Mesodermal cell (in vitro differentiated cells): Measurements from ENCODE around the gene MUC2.

Experiments
- H3K27ac ChIP-seq: 2 replicates; pipeline ENCODE4 v1.7.0; 2013; ENCODE audit warnings: mild to moderate bottlenecking, low read depth, low read length, moderate library complexity; ENCODE audit not compliant: severe bottlenecking
- H3K36me3 ChIP-seq: 2 replicates; pipeline ENCODE4 v1.7.1; 2013; ENCODE audit warnings: mild to moderate bottlenecking, low read length, moderate library complexity; ENCODE audit not compliant: control insufficient read depth, insufficient read depth
- H3K4me1 ChIP-seq: one replicate; pipeline ENCODE4 v1.7.1; 2013; ENCODE audit warnings: mild to moderate bottlenecking, low read length; ENCODE audit not compliant: insufficient read depth, control insufficient read depth, poor library complexity, severe bottlenecking
- H3K4me3 ChIP-seq: 2 replicates; pipeline ENCODE4 v1.7.0; 2013; ENCODE audit warnings: low read length, control low read depth, mild to moderate bottlenecking; ENCODE audit not compliant: insufficient read depth, poor library complexity, severe bottlenecking; ENCODE audit errors: extremely low read depth
- H3K9me3 ChIP-seq: 2 replicates; pipeline ENCODE4 v1.7.1; 2013; ENCODE audit warnings: mild to moderate bottlenecking, low read length, moderate library complexity; ENCODE audit not compliant: control insufficient read depth
- WGBS, 2 experiments: methylation state at CpG; one replicate each; pipeline ENCODE4 v1.1.5; 2013; ENCODE audit warnings: missing lambda C conversion rate in 2 of 2; ENCODE audit not compliant: insufficient coverage in 2 of 2; 5-methylcytosine and 5-hydroxymethylcytosine counted together

The MUC2 gene

GRCh38 chr11:1075341-1075911 lies 752 bp downstream of the MUC2 start:
- H3K9me3 ChIP-seq, result no peaks in the 10 kb centered on the region
- no peaks in the 10 kb centered on the region for H3K36me3 ChIP-seq
- no peak overlapping the region for H3K27ac ChIP-seq
- 92 to 95% methylated on average over 28 of the region's 28 CpGs for WGBS, 2 experiments
- no peak overlapping the region for H3K4me3 ChIP-seq
- no peaks in the 10 kb centered on the region for H3K4me1 ChIP-seq

GRCh38 chr11:1076061-1076665 lies 1.5 kb downstream of the MUC2 start:
- H3K9me3 ChIP-seq, result no peaks in the 10 kb centered on the region
- no peaks in the 10 kb centered on the region for H3K36me3 ChIP-seq
- H3K4me1 ChIP-seq, result no peaks in the 10 kb centered on the region
- no peak overlapping the region for H3K27ac ChIP-seq
- 87 to 88% methylated on average over 10 to 18 of the region's 18 CpGs for WGBS, 2 experiments
- H3K4me3 ChIP-seq, result no peak overlapping the region

- H3K27ac ChIP-seq, result no peak overlapping the region
- no peaks in the 10 kb centered on the region for H3K4me1 ChIP-seq
- no peak overlapping the region for H3K4me3 ChIP-seq
- 81 to 93% methylated on average over 4 to 5 of the region's 11 CpGs for WGBS, 2 experiments
- no peaks in the 10 kb centered on the region for H3K36me3 ChIP-seq
- H3K9me3 ChIP-seq, result no peaks in the 10 kb centered on the region
Observed at GRCh38 chr11:1077033-1077416, 2.4 kb downstream of the MUC2 start.

- no peak overlapping the region for H3K4me3 ChIP-seq
- H3K36me3 ChIP-seq, result no peaks in the 10 kb centered on the region
- WGBS, 2 experiments, result 86 to 88% methylated on average over 31 to 33 of the region's 33 CpGs
- H3K9me3 ChIP-seq, result no peaks in the 10 kb centered on the region
- H3K4me1 ChIP-seq, result no peaks in the 10 kb centered on the region
- no peak overlapping the region for H3K27ac ChIP-seq
Observed at GRCh38 chr11:1077417-1078119, 2.9 kb downstream of the MUC2 start.

GRCh38 chr11:1078191-1078601 lies 3.5 kb downstream of the MUC2 start:
- WGBS, 2 experiments, result 91 to 93% methylated on average over 36 to 39 of the region's 39 CpGs
- Histone ChIP-seq H3K27ac (no peak overlapping the region), H3K4me3 (no peak overlapping the region), H3K4me1 (no peaks in the 10 kb centered on the region), H3K9me3 (no peaks in the 10 kb centered on the region), H3K36me3 (no peaks in the 10 kb centered on the region)

- Histone ChIP-seq H3K9me3 (no peaks in the 10 kb centered on the region), H3K4me1 (no peaks in the 10 kb centered on the region), H3K4me3 (no peak overlapping the region), H3K36me3 (no peaks in the 10 kb centered on the region), H3K27ac (no peak overlapping the region)
- WGBS, 2 experiments, result 82 to 86% methylated on average over 32 to 33 of the region's 33 CpGs
Observed at GRCh38 chr11:1081601-1082311, 7.1 kb downstream of the MUC2 start.

- Histone ChIP-seq H3K4me1 (no peaks in the 10 kb centered on the region), H3K4me3 (no peak overlapping the region), H3K9me3 (no peaks in the 10 kb centered on the region), H3K36me3 (no peaks in the 10 kb centered on the region), H3K27ac (no peak overlapping the region)
- WGBS, 2 experiments, result 79 to 87% methylated on average over 14 of the region's 14 CpGs
Observed at GRCh38 chr11:1082346-1082727, 7.7 kb downstream of the MUC2 start.

GRCh38 chr11:1082728-1083620 lies 8.3 kb downstream of the MUC2 start:
- Histone ChIP-seq H3K4me3 (no peak overlapping the region), H3K4me1 (no peaks in the 10 kb centered on the region), H3K9me3 (no peaks in the 10 kb centered on the region), H3K36me3 (no peaks in the 10 kb centered on the region), H3K27ac (no peak overlapping the region)
- WGBS, 2 experiments, result 83 to 85% methylated on average over 26 to 28 of the region's 33 CpGs

- H3K9me3 ChIP-seq, result no peaks in the 10 kb centered on the region
- no peaks in the 10 kb centered on the region for H3K4me1 ChIP-seq
- 87 to 88% methylated on average over 29 to 30 of the region's 34 CpGs for WGBS, 2 experiments
- no peak overlapping the region for H3K27ac ChIP-seq
- H3K4me3 ChIP-seq, result no peak overlapping the region
- H3K36me3 ChIP-seq, result no peaks in the 10 kb centered on the region
Observed at GRCh38 chr11:1083621-1084551, 9.2 kb downstream of the MUC2 start.
